Measurements from ENCODE around the gene HS3ST4.

DNA sequence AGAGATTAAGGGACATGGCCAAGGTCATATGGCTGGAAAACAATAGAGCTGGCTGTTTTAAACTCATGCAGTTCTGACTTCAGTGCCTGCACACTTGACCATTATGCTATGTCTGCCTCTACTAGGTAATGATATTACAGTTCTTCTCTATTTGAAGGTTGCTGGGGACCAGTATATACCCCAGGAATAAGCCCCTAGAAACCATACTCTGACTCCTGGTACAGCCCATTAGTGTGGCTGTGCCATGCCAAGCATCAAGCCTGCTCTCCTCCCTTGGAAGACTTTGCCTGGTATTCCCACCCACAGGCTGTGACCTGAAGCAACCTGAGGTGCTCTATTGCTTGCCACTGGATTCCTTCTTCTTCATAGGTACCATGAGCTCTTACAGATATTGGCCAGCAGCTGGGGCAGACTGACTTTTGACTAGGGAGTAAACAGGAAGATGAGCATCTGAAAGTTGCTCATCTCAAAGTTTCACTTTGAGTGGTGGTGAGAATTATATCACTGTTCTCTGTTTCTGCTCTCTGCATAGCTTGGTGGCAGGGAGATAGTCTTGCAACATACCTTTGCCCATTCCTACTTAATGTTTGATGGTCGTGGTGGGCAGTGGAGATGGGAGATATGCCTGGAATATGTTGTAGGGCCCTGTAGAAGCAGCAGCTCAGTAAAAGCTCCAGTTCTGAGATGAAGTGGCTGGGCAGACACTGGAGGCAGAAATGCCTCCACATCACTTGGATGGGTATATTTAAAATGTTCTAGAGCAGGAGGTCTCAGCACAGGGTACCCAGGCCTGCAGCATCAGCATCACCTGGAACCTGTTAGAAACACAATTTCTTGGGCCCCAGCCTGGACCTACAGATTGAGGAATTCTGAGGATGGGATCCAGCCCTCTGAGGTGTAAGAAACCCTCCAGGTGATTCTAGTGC, 274.7 kb downstream of the HS3ST4 start:
- TF ChIP-seq, protein P1, sequence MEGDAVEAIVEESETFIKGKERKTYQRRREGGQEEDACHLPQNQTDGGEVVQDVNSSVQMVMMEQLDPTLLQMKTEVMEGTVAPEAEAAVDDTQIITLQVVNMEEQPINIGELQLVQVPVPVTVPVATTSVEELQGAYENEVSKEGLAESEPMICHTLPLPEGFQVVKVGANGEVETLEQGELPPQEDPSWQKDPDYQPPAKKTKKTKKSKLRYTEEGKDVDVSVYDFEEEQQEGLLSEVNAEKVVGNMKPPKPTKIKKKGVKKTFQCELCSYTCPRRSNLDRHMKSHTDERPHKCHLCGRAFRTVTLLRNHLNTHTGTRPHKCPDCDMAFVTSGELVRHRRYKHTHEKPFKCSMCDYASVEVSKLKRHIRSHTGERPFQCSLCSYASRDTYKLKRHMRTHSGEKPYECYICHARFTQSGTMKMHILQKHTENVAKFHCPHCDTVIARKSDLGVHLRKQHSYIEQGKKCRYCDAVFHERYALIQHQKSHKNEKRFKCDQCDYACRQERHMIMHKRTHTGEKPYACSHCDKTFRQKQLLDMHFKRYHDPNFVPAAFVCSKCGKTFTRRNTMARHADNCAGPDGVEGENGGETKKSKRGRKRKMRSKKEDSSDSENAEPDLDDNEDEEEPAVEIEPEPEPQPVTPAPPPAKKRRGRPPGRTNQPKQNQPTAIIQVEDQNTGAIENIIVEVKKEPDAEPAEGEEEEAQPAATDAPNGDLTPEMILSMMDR (IDR thresholded peaks at IDR 0.05 in 2 of 3, conservative IDR thresholded peaks at IDR 0.05 in 1 of 3; ENCODE audit: borderline replicate concordance in 1 of 3, insufficient read depth in 1 of 3, low read depth in 2 of 3, low read length in 2 of 3), result no peak
- TF ChIP-seq RAD21 (IDR thresholded peaks at IDR 0.05; ENCODE audit: low read depth), result no peak
- no peak for TF ChIP-seq EZH2 (IDR thresholded peaks at IDR 0.05)
- TF ChIP-seq POLR2A (IDR thresholded peaks at IDR 0.05; ENCODE audit: borderline replicate concordance, extremely low read depth, insufficient read depth, insufficient read length), result no peak
- TF ChIP-seq SP1 (IDR thresholded peaks at IDR 0.05; ENCODE audit: low read depth), result no peak
- TF ChIP-seq SRF (IDR thresholded peaks at IDR 0.05; ENCODE audit: low read depth), result no peak
- TF ChIP-seq EZH2phosphoT487 (IDR thresholded peaks at IDR 0.05; ENCODE audit: borderline replicate concordance), result no peak
- no peak for TF ChIP-seq JUND (IDR thresholded peaks at IDR 0.05)
- TF ChIP-seq, protein P2, sequence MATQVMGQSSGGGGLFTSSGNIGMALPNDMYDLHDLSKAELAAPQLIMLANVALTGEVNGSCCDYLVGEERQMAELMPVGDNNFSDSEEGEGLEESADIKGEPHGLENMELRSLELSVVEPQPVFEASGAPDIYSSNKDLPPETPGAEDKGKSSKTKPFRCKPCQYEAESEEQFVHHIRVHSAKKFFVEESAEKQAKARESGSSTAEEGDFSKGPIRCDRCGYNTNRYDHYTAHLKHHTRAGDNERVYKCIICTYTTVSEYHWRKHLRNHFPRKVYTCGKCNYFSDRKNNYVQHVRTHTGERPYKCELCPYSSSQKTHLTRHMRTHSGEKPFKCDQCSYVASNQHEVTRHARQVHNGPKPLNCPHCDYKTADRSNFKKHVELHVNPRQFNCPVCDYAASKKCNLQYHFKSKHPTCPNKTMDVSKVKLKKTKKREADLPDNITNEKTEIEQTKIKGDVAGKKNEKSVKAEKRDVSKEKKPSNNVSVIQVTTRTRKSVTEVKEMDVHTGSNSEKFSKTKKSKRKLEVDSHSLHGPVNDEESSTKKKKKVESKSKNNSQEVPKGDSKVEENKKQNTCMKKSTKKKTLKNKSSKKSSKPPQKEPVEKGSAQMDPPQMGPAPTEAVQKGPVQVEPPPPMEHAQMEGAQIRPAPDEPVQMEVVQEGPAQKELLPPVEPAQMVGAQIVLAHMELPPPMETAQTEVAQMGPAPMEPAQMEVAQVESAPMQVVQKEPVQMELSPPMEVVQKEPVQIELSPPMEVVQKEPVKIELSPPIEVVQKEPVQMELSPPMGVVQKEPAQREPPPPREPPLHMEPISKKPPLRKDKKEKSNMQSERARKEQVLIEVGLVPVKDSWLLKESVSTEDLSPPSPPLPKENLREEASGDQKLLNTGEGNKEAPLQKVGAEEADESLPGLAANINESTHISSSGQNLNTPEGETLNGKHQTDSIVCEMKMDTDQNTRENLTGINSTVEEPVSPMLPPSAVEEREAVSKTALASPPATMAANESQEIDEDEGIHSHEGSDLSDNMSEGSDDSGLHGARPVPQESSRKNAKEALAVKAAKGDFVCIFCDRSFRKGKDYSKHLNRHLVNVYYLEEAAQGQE (IDR thresholded peaks at IDR 0.05; ENCODE audit: low read depth), result no peak

Data from HCT116 (cell line).